NCI-H226 (cell line): Measurements from ENCODE around the gene CXCL14.
A peak's percentile ranks its signal among the peaks of the same experiment; 100 is the strongest.

Experiments
- DNase-seq: peaks from one replicate; pipeline ENCODE4 v3.0.0-alpha.2; 2015

The CXCL14 gene

DNA sequence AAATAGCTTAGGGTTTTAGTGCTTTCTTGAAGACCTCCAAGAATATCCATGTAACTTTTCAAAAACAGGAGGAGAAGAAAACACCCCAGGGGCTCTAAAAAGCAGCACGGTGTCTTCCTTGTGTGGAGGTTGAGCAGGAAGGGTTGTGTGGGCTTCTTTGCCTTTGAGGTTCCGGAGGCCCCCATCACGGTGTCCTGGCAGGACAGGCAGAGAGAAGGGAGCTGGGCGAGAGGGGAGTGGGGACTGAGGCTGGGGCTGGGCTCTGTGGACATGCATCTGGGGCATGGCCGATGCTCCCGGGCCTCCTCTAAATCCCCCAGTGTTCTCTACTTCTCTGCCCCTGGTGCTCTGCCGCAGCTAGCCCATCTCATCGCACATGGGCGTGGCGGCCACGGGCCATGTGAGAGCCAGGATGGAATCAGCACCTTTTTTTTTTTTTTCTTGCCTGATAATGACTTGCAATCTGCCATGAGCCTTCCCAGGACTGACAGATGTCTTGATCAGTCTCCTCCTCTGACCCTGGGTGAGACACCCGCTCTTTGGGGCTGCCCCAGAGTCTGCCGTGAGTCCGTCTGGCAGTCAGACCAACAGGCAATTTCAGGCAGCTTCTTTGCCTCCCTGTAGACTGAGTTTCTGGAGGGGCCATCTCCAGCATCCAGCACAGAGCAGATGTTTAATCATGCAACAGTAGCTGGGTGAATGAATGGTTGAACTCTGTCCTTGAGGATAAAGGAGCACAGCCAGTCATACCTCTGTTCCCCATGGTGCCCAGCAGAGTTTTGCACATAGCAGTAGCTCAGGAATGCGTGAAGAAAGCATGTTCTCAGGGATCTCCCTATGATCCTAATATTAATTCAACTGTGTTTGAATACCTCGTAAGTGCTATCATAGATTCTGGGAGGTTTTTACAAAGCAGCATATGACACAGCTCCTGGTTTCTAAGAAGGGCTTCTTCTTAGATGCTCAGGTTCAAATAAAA, 12.1 kb downstream of the CXCL14 start:
- no peak for DNase-seq

DNA sequence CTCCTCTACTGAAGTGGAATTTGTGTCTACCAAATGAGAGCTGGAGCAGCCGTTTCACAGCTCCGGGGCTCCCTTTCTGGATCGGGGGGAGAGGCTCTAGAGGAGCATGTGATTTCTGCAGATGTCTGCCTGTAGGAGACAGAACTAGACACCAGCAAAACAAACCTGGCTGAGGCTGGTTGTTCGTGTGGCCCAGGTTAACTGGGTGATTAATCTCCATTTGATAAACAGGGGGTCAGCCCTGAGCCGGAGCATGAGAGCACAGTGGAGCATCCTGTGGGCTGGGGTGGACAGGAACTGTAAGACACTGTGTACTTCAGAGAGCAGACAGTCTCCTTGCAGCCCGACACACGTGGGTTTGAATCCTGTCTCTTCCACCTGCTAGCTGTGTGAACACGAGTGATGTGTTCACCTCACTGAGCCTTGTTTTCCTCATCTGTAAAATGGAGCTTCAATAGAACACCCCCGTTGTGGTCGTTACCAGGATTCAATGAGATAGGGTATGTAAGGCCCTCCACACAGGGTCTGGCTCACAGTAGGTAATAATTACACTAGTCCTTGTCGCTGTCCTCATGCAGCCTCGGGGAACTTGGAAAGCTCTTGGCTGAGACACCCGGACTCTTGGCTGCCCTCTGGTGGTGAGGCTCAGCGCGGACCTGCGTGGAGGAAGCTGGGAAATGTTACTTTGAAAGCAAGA, 12.9 kb downstream of the CXCL14 start:
- DNase-seq = peak; percentile 29

DNA sequence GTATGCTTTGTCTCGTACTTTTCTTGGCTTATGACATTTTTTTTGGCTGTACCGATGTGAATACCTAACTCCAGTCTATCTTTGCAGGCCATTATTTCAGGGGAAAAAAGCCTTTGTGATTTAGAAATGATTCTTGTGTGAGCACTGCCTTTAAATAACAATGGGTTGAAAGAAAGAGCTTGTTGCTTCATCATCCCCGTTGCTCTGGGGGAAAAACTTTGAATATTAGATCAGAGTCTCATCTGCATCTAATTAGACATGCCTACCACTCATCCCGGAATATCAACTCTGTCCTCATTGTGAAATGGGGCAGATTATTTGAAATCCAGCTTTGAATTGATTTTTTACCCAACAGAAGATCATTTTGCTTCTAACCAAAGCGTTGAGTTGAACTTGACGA, 13.5 kb downstream of the CXCL14 start:
- no peak for DNase-seq

DNA sequence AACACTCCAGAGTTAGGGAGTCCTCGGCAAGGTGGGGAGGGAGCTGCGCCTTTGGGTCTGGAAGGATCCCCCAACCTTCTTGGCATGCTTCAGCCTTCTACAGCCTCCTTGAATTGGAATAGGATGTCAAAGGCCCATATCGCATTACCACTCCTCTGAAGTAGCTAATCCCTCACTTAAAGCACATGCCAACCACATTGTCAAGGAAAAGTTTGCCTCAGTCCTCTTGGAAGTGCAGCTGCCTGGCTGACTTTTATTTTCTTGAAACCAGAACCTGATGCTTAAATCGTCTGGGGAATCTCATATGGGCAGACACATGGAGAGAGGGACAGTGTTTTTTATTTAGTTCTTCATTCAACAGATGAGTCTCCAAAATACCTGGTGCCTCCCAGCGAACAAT, 14.5 kb downstream of the CXCL14 start:
- no peak for DNase-seq

DNA sequence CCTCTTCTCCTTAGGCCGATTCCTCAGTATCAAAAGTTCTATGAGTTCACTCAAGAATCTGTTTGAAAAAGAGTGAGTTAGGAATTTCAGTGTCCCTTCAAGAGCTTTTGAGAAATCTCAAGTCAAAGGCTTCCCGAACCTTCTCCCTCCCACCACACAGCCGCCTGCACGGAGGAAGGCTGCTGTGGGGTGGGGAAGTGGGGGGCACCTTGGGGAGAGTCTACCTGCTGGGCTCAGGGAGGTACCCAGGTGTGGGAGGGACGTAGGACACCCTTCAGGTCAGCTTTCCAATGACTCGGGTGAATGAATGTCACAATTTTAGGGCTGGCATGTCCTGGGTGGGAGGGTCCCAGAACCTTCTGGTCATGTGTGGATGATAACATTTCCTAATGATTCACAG, 17.5 kb downstream of the CXCL14 start:
- DNase-seq = no peak

DNA sequence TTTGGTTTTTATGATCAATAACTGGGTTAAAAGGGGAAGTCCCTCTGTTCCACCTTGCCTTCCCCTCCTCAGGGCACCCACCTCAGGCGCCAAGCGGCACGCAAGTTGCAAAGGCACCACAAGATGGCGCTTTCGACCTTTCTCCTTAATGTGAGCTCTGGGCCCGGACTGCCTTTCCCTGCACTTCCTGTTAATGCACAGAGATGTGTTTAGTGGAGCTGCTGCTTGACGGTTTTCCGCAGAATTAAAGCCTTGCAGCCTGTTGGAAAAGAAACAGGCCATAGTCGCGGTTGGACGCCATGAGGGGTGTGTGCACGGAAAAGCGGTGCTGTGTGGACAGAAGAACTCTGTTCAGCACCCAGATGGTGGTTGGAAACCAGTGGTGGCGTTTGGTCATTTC, 17.9 kb downstream of the CXCL14 start:
- DNase-seq = peak; percentile 43

DNA sequence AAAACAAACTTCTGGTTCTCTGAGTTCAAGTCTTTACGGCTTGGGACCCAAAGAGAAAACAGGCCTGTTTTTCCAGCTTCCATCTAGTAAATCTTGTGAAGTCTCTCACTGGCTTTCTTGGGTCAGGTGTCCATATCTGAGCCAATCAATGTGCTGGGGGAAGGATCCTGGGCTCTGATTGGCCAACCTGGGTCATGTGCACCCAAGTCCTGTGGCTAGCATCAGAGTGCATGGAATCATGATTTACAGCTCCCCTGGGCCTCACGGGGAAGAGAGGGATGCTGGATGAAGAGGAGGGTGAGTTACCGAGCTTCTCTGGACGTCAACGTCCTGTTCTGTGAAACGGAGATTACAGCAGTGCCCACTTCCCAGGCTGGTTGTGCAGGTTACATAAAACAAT, 19.4 kb downstream of the CXCL14 start:
- no peak for DNase-seq

DNA sequence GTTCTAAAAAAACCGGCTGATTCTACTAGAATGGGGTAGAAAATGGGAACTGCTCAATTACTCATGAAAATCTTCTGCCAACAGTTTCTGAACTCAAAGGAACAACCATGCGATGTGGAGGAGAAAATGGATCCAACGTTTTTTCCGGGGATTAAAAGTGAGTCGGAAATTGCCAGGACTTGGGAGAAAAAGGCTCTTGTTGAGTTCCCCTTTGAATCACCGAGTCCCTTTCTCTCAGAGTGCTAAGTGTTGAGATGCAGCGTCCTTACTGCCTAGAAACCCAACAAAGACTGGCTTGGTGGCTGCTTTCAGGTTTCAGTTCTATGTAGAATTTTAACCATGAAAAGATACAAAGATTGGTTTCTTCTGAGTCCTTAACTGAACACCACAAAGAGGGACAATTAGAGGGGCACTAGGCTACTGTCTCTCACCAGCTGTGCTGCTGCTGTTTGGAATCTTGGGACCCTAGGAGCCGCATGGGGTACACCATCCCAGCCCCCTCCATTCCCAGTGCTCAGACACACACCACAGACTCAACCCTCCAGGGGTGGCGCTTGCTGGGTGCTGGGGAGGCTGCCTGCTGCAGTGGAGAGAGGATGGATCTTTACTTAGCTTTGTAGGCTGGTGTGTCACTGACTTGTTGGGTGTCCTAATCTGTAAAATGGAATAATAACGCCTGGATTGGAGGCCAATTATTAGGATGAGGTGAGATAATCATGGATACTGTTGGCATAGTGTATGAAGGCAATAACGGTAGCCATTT, 21.5 kb downstream of the CXCL14 start:
- no peak for DNase-seq

DNA sequence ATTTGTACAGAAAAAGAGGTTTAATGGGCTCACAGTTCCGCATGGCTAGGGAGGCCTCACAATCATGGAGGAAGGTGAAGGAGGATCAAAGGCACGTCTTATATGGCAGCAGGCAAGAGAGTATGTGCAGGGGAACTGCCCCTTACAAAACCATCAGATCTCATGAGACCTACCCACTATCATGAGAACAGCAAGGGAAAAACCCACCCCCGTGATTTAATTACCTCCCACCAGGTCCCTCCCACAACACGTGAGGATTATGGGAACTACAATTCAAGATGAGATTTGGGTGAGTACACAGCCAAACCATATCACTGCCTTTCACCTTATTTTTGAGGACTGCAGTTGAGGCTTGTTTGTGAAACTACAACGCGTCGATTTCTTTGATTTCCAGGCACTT, 22.2 kb downstream of the CXCL14 start:
- DNase-seq = no peak

DNA sequence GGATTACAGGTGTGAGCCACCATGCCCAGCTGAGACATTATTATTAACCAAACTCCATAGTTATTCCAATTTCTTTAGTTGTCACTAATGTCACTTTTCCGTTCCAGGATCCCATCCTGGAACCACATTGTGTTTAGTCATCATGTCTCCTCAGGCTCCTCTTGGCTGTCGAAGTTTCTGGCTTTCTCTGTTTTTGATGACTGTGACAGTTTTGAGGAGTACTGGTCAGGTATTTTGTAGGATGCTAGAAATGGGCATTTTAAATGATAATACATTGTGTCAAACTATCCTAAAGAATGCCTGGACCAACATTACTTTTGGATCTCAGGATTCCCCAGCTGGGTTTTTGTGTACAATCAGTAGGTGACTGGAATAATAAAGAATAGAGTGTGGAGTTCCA, 23.3 kb downstream of the CXCL14 start:
- no peak for DNase-seq

DNA sequence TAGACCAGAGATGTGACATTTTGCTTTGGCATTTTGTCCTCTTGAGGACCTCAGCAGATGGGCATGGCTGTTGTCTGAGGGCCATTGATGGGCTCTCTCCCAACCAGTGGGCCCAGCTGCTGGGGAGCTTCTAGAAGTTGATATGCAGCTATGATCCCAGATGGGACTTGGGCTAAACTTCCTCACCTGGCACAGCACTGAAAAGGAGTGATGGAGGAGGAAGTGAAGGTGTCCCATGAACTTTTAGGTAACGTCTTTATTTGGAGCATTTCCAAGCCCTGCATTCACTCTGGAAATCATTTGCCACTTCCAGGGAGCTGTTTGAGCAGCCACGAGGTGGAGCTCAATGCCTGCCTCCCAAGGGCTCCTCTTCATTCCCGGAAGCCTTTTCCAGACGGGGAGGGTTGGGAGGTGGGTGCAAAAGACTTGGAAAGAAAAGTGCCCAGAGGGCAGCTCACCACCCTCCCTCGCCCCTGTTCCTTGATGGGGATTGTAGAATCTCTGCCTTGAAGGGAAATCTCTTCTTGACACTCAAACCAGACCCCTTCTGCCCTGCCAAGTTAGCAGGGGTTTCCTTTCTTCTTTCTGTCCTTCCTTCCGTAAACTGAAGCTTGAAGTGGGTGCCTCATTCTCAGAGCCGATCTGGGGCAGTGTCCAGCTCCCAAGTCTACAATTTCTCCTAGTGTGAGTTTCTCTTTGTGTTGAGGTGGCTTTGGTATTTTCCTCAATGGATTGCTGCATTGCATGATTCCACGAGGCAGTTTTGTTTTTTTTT, 24.9 kb downstream of the CXCL14 start:
- peak; percentile 61 for DNase-seq

DNA sequence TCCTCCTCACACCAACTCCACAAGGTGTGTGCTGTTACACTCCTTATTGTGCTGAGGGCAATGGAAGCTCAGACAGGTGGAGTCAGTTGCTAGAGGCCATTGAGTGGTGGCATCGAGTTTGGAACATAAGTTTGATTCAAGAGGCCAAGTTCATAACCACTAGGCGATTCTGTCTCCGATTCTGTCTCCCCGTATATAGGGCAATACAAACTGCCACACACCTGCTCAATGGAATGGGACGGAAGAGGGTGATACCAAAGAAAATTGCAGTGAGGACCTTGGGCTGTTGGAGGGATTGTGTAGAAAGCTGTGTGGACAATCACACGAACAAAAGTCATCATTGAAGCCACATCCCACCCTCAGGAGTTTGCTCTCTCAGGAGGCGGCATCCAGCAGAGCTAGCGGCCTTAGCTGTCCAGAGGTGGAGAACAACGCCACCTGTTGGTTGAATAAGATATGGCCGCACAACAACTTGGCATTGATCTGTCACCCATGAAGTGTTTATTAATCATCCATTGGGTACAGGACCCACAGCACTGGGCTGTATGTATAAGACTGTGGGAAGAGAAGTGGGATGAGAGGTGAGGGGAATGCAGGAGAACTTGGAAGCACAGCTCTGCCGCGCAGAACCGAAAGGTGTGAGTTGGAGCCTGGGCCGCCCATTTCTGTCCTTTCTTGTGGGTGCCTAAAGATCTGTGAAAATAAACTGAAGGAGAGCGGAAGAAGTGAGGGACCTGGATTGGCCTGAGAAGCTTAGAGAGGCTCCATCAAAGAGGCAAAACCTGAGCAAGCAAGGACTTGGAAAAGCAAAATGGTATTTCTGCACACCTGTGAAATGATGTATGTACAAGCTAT, 27.0 kb downstream of the CXCL14 start:
- no peak for DNase-seq

DNA sequence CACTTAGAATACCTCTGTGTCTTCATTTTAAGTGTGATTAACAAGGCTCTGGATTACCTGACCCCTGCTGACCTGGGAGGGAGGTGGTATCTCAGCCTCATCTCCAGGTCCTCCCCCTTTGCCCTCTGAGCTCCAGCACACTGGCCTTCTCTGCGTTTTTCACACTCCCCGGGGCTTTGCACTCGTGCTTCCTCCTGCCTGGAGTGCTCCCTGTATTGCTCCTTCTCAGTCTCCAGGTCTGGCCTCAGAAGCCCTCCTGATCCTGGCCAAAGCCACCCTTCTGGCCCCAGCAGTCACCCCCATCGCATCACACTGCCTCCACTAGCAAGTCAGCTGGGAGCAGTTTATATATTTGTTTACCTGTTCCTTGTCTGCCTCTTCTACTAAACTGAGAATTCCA, 29.4 kb downstream of the CXCL14 start:
- DNase-seq = no peak

DNA sequence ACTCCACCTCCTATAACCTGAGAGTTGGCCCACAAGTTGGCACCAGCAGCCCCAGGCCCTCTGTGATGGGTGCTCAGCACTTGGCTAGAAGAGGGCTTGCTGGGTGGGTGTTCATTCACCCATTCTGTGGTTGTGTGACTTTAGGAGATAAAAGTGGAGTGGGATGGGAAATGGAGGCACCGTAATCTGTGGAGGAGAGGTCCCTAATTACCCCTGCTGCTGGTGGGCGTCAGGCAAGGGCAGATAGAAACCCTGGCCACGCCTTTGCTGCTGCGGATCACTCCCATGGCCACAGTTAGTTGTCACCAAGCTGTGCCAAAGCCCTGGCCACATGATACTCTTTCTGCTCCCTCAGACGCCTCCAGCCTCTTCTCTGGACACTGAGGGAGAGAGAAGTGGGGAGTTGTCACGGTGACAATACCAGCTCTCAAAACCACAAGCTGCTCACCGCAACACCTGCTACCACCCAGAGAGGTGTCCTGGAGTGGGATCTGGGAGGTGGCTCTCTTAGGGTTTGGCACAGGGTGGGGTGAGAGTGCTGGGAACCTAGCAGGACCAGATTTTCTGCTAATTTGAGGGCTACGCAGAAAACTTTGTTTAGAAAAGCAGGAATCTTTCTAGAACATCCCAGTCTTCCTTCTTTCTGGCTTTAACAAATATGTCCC, 31.1 kb downstream of the CXCL14 start:
- DNase-seq = no peak

DNA sequence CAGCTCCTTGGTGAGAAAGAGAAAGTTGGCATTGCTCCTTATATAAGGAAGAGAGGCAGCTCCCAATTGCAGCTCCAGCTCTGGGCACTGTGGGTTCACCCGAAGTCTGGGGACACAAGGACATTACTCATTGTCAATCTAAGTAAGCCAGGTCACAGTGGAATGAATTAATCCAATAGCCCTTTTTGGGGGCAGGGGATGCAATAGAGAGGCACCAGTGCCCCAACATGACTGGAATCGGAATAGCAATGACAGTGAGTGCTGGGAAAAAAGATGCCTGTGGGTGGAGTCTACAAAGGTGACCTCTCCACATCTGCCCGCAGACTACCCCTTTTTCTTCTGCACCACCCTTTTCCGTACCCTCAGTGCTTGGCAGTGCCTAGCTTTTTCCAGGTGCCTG, 31.9 kb downstream of the CXCL14 start:
- no peak for DNase-seq

DNA sequence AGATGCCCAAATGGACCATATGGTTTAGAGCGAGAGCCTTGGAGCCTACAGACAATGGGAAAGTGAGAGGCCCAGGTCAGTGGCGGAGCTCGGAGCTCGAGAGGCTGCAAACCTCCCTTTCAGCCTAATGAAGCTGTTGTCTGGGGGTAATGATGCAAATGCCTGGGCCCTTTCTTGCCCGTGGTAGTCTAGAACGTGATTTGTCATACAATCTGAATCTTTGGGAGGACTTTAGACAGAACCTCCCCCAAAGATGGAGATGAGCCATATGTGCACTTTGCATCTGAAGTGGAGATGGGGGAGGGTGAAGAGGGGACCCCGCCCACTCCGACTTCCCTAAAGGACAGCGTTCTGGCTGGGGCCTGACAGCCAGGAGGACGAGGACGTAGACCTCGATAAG, 32.7 kb downstream of the CXCL14 start:
- DNase-seq = no peak

DNA sequence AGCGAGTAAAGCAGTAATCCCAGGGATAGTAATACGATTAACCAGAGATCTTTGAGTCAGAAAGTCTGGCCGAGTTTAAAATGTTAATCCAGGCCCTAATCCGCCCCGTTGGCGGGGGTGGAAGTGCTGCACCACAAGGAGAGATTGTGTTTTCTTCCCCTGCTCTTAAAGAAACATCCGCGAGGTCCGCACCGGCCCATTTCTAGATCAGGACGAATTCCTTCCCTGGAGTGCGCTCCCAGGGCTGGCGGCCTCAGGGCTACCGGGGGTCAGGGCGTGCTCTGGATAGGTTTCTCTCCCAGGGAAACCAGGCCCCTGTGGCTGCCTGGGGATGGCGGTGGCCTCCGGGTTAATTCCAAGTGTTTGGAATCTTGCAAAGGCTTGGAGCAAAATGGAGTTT, 33.7 kb downstream of the CXCL14 start:
- DNase-seq = no peak

DNA sequence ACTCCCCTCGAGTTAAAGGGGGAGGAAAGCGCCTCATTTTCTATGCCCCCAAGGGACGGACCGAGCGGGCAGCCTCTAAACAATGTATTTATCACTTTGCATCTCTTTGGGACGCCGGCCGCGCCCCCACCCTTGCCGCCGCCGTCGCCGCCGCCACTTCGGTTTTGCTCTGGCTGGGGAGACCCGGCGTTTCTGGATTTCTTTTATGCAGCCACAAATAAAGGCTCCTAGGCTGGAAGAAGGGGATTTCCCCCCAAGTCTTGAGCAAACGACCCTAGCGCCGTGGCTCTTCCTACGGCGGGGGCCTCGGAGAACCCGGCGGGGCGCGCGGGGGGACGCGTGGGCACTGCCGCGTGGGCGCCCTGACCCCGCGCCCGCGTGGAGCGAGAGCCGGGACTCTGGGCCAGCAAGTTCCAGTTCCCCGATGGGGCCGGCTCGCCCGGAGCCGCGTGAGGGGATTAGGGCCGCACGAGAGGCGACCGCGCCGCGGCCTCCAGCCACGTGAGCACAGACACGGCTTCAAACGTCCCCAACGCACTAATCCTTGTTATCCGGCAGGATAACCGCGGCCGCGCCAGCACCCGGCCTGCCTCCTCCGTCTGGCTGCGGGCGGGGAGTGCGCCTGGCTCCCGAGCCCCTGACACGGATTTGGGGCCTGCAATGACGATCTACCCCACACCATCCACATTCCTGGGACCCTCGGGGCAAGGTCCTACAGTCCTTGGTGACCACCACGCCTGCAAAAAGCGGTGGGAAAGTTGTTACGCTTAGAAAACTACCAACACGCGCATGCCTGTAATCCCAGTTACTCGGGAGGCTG, 35.1 kb downstream of the CXCL14 start:
- no peak for DNase-seq

DNA sequence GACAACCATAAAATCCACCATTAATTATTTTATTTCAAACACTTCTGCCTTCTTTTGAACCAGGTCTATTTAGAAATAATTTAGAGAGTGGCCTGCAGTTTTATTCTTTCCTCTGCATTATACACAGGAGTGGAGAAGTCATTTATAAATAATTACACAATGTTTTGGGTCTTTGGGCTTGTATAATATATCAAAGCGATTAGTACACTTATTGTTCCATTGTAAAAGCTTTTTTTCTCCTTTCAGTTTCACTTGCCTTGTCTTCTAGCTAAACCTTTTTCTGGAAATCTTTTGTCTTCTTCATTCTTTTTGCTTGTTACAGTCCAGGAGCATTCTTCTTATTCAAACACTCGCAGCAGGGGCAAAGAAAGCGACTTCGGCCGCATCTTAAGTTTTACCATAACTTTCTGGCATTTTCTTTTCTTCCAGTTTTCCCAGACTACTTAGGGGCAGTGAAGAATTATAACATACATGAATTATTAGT, 35.7 kb downstream of the CXCL14 start:
- DNase-seq = no peak
